AG09319 (cell line): ENCODE measurements around the gene GBGT1.

Experiments
- DNase-seq: peaks from one replicate; pipeline ENCODE4 v3.0.0-alpha.2; 2010; ENCODE audit warnings: low read depth; ENCODE audit errors: extremely low read depth
- TF ChIP-seq, protein P1 (sequence below): IDR thresholded peaks from 2 replicates; pipeline ENCODE4 v1.5.1; 2011; ENCODE audit warnings: low read depth, mild to moderate bottlenecking, inconsistent platforms, low read length, moderate library complexity

Gene GBGT1

DNA sequence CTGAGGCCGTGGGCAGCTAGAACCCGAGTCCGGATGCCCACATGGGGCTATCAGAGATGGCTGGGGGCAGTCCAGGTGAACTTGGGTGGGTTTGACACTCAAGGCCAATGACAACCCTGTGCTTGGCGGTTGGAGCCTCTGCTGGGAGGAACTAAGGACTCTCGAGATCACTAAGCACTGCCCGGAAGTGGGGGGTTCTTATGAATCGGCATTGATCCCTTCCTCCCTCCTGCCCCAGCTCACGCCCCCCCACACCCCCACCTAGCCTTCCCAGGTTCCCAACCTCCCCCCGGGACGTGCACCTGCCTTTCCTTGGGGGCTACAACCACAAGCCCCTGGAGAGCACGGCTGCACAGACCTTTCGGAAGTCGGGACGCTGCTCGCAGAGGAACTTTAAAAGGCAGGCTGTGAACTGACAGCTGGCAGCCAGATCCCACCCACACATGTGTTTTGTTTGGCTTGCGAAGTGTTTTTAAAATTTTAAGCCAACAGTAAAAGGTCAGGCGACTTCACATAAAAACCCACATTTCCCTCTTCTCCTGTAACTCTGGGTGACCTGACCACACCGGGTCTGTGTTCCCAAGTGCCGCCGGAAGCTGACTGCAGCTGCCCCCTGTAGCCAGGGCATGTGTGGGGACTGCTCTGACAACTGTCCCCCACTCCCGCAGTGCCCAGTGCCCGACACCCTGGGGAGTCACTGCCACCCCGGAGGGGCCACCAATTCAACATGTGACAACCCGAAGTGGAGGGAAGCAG lies 37.6 kb downstream of the GBGT1 start:
- TF ChIP-seq, protein P1, sequence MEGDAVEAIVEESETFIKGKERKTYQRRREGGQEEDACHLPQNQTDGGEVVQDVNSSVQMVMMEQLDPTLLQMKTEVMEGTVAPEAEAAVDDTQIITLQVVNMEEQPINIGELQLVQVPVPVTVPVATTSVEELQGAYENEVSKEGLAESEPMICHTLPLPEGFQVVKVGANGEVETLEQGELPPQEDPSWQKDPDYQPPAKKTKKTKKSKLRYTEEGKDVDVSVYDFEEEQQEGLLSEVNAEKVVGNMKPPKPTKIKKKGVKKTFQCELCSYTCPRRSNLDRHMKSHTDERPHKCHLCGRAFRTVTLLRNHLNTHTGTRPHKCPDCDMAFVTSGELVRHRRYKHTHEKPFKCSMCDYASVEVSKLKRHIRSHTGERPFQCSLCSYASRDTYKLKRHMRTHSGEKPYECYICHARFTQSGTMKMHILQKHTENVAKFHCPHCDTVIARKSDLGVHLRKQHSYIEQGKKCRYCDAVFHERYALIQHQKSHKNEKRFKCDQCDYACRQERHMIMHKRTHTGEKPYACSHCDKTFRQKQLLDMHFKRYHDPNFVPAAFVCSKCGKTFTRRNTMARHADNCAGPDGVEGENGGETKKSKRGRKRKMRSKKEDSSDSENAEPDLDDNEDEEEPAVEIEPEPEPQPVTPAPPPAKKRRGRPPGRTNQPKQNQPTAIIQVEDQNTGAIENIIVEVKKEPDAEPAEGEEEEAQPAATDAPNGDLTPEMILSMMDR = no peak

DNA sequence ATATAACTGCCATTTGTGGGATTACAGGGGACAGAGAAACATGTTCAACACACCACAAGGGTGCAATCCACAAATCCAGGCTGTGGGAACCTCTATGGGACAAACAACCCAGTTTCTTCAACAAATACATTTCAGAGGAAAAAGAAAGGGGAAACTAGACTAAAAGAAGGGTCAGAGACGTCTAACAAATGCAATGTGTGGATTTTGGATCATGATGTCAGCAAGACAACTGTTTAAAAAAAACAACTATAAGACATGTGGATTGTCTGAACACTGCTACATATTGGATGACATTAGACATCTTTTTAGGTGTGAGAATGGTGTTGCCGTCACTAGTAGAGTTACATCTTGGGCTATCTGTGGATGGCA lies 38.8 kb downstream of the GBGT1 start:
- TF ChIP-seq, protein P1 = no peak
- DNase-seq = no peak

More for the DNA sequence above, 37.6 kb downstream of the GBGT1 start:
- no peak for DNase-seq

DNA sequence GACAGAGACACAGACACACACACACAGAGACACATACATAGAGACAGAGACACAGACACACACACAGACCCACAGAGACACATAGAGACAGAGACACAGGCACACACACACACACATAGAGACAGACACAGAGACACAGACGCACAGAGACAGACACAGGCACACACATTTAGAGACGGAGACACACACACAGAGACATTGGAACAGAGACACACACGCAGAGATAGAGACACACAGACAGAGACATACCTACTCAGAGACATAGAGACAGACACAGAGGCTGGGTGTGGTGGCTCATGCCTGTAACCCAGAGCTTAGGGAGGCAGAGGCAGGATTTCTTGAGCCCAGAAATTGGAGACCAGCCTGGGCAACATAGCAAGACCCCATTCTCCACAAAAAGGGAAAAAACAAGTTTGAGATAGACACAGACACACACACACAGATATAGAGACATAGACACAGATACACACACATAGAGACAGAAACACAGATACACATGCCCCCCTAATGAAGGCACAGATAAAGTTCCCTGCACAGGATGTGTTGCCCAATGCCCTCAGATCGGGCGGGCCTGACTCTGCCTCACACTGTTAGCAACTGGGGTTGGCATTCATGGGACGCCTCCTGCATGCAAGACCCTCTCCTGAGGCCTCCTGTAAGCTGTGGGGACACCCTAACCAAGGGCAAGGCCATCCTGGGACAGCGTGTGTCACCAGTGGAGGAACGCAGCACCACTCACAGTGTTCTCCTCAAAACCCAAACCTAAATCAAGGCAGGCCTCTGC lies 39.4 kb downstream of the GBGT1 start:
- no peak for DNase-seq
- TF ChIP-seq, protein P1 = no peak

DNA sequence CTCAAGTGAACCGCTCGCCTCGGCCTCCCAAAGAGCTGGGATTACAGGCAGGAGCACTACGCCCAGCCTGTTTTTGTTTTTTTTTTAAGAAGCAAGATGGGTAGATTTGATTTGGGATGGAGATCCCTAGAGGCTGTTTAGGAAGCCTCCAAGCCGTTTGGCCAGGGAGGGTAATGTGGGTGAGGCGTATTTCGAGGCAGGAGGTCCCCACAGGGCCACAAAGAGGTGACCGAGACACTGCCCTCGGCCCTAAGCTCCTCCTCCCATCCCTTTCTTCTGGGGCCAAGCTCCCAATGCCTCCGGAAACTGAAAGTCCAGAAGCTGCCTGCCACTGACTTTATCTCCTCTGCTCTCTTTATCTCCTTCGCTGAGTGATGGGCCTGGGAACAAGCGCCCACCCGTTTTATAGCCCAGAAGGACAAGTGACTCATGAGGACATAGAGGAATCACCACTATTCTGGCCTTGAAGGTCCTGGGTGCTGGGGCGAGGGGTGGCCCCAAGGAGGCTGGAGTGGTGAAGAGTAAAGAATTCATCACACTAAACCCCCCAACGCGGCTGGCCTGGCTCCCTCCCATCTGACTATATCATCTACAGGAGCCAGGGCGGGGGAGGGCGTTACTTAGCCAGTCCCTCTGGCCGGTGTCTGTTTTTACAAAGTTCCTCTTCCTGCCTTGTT lies 40.6 kb downstream of the GBGT1 start:
- TF ChIP-seq, protein P1 = no peak

DNA sequence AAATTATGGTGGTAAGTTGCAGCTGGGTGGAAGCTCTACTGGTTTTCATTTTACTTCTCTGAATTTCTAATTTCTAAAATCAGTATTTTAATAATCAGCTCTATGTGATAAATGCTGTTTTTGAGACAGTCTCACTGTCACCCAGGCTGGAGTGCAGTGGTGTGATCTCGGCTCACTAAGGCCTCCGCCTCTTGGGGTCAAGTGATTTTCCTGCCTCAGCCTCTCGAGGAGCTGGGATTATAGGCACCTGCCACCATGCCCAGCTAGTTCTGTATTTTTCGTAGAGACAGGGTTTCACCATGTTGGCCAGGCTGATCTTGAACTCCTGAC lies 41.1 kb downstream of the GBGT1 start:
- no peak for DNase-seq
- TF ChIP-seq, protein P1 = no peak

More for the DNA sequence above, 40.6 kb downstream of the GBGT1 start:
- no peak for DNase-seq

DNA sequence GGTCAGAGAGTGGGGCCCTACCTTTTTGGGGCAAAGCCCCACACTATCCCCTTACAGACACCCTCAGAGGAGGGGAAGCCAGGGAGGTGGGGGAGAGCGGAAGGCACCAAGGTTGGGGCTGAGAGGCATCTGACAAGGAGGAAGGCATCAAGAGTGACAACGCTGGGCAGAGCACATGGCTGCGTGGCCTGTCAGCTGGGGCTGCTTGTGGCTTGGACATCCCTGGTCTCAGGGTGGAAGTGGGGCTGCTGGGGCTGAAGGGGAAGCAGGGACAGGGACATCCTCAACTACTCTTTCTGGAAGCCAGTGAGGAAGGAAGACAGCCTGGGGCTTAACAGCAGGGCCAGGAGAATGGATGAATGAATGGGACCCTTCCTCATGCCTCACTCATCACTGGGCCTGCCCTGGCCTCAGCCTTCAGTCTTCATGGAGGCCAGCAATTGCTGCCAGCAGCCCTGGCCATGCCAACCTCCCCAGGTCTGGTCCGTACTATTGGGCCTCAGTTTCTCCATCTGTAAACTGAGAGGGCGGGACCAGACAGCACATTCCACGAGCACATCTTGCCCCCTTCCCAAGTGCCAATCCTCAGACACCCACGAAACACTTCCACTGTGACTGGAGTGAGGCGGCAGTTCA lies 41.7 kb downstream of the GBGT1 start:
- DNase-seq = no peak

More for the DNA sequence above, 41.7 kb downstream of the GBGT1 start:
- TF ChIP-seq, protein P1 = no peak
